Measurements from ENCODE around the gene COL20A1. TPM values are rescaled to one million over a fixed set of nuclear protein-coding genes. Genes with fewer than 3 reads are reported as not detected.

COL20A1 gene
- total RNA-seq, 4 donors from 2014 or later, result not detected

DNA sequence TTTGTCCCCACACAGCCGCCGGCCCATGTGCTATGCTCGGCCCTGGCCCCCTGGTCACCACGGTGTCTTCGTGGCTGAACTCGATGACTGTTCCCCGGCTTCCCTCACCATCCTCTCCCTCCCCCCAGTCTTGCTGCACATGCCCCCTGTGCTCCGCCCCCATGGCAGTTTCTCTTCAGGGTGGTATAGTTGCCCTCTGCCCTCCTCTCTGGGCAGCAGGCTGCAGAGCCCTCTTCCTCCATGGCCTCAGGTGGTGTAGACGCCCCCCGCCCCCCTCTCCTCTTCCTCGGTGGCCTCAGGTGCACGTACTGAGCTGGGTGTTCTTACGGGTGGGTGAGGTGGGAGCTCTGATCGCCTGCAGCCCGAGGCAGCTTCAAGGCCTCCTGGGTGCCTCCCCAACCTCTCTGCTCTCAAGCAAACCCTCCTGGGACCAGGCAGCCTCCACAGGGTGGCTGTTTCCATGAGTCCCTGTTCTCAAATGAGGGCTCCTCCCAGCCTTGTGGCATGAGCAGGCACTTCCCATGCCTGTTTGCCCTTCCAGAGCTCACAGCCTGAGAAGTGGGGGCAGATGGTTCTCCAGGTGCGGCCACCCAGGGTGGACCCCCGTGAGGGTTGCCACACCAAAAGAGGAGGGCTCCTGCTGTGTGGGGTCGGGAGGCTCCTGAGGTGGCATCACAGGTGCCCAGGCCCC is 24.8 kb downstream of the COL20A1 start:
- ATAC-seq (ENCODE audit: low FRiP score), result no peak
- TF ChIP-seq, protein P1, sequence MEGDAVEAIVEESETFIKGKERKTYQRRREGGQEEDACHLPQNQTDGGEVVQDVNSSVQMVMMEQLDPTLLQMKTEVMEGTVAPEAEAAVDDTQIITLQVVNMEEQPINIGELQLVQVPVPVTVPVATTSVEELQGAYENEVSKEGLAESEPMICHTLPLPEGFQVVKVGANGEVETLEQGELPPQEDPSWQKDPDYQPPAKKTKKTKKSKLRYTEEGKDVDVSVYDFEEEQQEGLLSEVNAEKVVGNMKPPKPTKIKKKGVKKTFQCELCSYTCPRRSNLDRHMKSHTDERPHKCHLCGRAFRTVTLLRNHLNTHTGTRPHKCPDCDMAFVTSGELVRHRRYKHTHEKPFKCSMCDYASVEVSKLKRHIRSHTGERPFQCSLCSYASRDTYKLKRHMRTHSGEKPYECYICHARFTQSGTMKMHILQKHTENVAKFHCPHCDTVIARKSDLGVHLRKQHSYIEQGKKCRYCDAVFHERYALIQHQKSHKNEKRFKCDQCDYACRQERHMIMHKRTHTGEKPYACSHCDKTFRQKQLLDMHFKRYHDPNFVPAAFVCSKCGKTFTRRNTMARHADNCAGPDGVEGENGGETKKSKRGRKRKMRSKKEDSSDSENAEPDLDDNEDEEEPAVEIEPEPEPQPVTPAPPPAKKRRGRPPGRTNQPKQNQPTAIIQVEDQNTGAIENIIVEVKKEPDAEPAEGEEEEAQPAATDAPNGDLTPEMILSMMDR (IDR thresholded peaks at IDR 0.05), result no peak
- no peak for DNase-seq (ENCODE audit: low spot score)

DNA sequence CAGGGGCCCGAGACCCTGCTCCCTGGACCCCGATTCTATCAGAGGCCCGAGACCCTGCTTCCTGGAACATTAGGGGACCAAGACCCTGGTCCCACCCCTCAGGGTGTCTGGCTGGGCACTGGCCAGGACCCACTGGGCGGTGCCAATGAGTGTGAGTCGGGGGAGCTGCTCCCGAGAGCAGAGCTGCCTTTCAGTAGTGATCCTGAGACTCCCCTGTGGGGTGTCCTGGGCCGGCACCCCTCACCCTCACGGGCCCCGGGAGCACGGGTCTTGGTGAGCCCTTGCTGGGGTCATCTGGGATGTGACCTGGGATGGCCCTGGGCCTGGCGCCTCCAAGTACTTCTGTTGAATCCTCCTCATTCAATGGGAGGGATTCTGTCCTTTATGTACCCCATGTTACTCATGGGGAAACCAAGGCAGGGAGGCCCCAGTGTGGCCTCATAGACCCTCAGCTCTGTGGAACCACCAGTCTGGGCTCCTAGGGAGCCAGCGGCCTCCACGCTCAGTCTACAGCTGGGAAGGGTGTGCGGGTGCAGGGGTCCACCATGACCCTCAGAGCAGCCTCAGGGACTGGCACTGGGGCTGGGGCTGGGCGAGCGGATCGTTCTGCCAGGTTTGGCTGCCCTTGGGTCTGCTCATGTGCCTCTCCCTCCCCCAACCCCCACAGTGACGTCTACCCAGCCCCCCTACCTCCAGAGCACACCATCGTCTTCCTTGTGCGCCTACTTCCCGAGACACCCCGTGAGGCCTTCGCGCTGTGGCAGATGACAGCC is 25.6 kb downstream of the COL20A1 start:
- DNase-seq (ENCODE audit: low spot score), result no peak
- no peak for ATAC-seq (ENCODE audit: low FRiP score)
- TF ChIP-seq, protein P1 (IDR thresholded peaks at IDR 0.05), result no peak

DNA sequence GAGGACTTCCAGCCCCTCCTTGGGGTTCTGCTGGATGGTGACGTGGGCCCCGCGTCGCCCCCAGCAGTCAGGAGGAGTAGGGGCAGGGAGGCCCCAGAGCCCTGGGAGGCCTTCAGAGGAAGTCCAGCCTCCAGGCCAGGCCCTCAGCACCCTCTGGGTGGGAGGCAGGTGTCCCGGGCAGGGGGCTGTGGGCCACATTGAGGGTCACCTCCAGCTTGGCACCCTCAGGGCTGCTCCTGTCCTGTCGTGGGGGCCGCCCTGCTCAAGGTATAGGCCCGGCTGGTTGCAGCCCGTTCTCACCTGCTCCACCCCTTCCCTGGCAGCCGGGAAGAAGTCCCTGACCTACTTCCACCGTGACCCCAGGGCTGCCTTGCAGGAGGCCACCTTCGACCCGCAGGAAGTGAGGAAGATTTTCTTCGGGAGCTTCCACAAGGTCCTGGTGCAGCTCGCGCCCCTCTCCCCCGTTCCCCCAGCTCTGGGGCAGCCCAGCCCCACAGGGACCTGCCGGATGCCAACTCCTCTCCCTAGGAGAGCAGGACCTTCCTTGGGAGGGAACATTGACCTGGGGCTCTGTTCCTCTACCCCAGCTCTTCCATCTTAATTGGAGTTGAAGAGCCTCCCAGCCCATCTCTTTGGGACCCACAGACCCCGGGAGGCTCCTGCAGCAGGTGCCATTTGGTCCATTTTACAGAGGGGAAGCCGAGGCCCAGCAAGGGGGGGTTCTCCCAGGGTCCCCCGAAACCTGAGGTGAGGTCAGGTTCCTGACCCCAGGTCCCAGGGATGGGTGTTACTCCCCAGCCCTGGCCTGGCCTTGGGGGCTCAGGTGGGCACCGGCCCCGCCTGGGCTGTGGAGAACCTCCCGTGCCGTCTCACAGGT is 26.4 kb downstream of the COL20A1 start:
- TF ChIP-seq, protein P1 (IDR thresholded peaks at IDR 0.05), result no peak
- DNase-seq (ENCODE audit: low spot score), result no peak
- no peak for ATAC-seq (ENCODE audit: low FRiP score)

DNA sequence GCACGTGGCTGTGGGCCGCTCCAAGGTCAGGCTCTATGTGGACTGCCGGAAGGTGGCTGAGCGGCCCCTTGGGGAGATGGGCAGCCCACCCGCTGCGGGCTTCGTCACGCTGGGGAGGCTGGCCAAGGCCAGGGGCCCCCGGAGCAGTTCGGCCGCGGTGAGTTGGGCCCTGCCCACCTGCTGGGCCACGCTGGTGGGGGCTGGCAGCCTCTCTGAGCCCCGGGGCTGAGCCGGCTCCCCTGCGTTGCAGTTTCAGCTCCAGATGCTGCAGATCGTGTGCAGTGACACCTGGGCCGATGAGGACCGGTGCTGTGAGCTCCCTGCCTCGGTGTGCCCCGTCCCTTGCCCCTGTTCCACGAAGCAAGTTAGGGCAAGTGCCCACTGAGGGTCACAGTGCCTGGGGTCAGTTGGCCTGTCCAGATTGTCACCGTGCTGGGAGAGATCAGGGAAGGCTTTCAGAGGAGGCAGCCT is 27.1 kb downstream of the COL20A1 start:
- TF ChIP-seq, protein P1 (IDR thresholded peaks at IDR 0.05), result no peak
- no peak for DNase-seq (ENCODE audit: low spot score)
- ATAC-seq (ENCODE audit: low FRiP score), result no peak

DNA sequence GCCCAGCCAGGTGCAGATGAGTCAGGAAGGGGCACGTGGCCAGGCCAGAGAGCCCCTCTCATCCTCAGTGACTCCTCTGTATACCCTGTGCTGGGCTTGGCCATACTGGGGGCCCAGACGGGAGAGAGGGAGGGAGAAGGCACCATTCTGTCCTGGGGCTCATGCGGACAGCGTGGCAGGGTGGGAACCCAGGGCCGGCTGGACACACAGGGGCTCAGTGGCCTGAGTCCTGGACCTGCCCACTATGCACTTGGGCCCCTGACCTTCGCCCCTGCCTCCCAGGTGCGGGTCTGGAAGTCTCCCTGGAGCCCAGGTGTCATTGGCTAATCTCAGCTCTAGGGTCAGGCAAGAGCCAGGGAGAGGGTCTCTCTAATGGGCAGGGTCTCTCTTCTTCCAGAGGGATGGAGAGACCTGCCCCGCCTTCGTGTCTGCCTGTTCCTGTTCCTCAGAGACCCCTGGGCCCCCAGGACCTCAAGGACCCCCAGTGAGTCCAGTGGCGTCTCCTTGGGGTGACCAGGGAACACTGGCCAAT is 27.7 kb downstream of the COL20A1 start:
- TF ChIP-seq, protein P1 (IDR thresholded peaks at IDR 0.05), result no peak
- DNase-seq (ENCODE audit: low spot score) (no peak), ATAC-seq (ENCODE audit: low FRiP score) (no peak)

DNA sequence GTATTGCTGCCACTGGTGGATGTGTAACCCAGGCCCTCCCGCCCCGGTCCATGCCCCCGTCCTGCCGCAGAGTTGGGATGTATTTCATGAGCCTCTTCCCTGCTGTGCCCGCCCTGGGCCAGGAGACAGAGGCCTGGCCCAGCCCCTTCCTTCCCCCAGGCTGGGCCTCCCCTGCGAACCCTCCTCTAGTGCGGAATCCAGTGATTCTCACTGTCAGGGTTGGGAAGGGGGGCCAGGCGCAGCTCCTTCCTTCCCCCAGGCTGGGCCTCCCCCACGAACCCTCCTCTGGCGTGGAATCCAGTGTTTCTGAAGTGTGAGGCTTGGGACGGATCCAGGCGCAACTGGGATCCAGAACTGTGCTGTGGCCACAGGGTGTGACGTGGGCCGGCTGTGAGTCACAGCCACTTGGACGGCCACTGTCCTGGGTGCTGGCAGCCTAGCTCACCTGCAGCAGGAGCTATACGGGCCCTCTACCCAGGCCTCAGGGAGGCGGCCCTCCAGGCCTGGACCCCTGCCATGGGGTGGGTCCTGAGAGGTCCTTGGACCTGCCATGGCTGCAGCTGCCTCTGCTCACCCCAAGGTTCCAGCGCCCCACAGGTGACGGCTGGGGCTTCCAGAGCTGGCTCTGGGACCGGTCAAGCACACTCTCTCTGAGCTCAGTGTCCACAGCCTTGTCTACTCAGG is 28.3 kb downstream of the COL20A1 start:
- ATAC-seq (ENCODE audit: low FRiP score), result no peak
- DNase-seq (ENCODE audit: low spot score), result no peak
- TF ChIP-seq, protein P1 (IDR thresholded peaks at IDR 0.05), result no peak
